ENCODE measurements around the gene LYZL1.
"Not testable (repeated sequence)": the region's sequence is repeated elsewhere in the genome, so short reads cannot be mapped to it uniquely, and the experiment has no call there.

The LYZL1 gene

DNA sequence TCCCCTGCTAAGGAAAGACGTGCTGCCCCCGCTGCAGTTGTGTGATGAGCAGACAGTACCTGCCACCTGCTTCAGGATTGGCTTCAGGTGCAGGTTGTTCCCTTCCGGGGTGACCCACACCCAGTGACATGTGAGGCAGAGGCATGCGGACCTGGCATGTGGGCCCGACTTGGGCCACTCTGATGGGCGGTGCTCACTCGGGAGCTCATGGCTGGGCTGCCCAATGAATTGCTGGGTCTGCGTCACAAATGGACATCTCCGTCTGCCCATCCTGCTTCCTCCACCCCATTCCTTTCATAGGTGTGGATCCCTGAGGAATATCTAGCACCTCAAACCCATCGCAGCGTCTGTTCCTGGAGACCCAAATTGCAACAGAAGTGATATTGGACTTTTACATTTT is 19.3 kb downstream of the LYZL1 start:
- DNase-seq (ENCODE audit: low spot score): not testable (repeated sequence)

DNA sequence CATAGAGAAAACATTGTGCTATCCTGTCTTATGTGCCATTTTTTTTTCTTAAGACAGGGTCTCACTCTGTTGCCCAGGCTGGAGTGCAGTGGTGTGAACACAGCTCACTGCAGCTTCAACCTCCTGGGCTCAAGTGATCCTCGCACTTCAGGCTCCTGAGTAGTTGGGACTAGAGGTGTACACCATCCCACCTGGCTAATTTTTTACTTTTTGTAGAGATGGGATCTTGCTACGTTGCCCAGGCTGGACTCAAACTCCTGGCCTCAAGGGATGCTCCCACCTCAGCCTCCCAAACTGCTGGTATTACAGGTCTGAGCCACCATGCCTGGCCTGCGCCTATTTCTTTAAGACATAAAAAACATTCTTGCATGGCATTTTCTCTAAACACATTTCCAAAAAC is 20.6 kb downstream of the LYZL1 start:
- DNase-seq (ENCODE audit: low spot score): no peak

DNA sequence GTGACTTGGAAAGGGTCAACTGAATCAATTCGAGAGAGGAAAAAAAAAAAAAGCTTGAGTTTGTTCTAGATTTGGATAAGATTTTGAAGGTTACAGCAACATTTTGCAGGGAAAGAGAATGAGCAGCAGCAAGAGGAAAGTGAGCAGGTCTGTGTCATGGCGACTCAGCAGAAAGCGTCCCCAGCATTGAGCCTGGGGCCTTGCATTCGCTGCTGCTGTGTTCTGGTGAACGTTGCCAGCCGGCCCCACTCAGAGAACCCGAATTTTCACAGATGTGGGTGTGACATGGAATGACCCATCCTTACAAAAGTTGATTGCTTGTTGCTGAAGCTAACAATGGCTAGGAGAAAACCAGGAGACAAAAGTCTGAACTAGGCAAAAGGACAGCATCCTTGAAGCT is 21.6 kb downstream of the LYZL1 start:
- DNase-seq (ENCODE audit: low spot score): not testable (repeated sequence)

DNA sequence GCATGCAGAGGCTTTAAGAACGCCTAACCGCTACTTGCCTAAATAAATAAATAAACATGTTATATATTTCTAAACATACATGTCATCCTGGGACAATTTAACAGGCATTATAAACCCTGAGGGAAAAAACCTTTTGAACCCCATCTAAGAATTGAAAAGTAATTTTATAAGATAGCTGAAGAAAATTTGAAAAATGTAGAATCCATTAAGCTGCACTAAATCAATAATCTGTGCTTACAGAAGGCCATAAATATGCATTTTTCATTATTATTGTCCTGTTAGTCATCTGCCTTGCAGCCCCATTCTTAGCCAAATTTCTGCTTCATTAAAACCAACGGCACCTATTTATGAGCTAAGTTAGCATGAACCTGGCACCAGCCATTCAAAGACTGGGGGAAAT is 24.2 kb downstream of the LYZL1 start:
- no peak for DNase-seq (ENCODE audit: low spot score)

DNA sequence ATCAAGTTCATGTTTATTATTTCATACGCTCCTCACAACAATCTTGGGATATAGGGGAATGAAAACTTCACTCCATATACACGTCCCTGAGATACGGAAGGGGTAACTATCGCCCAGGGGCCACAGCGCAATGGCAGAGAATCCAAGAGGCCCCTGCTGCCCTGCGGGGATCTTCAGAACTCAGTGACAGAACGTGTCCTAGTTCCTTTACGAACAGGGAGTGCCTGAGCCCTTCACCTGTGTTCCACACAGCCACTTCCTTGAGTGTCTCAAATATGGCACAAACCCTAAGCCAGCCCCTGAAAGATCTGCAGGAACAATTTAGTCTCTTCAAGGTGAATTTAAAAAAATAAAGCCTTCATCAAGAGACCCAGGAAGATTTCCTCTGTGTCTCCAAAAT is 25.9 kb downstream of the LYZL1 start:
- no peak for DNase-seq (ENCODE audit: low spot score)

DNA sequence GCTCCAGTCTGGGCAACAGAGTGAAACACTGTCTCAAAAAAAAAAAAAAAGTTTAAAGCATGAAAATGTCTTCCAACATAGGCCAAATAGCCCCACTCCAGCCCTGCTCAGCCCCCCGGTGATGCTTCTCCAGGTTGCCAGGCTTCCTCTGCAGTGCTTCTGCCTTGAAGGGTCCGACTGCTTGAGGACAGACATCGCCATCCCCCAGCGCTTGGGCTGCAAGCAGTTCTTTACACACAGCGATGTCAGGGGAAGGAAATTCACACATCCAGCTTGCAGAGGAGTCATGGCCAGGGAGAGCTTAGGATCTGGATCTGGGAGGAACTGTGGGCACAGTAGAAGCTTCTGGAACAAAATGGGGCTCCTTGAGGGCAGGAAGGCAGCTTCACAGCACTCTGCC is 26.9 kb downstream of the LYZL1 start:
- DNase-seq (ENCODE audit: low spot score): no peak

DNA sequence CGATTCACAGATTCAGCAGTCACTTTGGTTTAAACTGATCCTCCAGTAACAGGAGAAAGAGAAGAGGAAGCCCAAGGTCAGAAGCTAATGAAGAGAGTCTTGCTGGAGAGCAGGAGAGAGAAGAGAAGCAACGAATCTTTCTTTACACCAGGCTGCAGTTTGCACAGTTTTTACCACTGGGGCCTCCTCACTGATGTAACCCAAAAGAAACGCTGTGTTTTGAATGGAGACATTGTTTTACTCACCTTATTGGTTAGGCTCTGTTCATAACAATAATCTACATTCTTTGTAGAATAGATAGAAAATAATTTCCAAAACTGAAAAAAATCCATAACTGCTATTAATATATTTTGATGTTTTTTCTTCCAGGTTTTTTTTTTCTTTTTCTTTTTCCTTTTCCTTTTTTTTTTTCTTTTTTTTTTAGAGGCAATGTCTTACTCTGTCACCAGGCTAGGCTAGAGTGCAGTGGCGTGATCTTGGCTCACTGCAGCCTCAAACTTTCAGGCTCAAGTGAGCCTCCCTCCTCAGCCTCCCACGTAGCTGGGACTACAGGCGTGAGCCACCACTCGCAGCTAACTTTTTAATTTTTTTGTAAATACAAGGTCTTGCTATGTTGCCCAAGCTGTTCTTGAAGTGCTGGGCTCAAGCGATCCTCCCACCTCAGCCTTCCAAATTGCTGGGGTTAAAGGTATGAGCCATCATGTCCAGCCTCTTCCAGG is 27.6 kb downstream of the LYZL1 start:
- no peak for DNase-seq (ENCODE audit: low spot score)

DNA sequence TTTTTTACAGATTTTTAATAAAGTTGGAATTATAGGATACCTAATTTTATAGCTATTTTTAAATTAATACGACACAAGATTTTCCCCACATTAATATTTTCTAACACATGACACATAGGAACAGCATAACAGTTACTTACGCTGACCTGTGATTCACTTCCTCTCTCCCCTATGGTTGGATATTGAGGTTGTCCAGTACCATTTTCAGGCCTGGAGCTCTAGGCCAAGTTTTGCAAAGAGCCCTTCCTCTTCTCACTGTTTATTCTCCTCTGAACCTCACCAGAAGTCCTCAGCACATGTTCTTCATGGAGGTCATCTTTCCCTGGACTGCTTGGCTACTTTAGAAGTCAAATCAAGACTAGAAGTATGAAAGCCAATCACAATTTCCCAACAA is 28.2 kb downstream of the LYZL1 start:
- DNase-seq (ENCODE audit: low spot score): no peak

DNA sequence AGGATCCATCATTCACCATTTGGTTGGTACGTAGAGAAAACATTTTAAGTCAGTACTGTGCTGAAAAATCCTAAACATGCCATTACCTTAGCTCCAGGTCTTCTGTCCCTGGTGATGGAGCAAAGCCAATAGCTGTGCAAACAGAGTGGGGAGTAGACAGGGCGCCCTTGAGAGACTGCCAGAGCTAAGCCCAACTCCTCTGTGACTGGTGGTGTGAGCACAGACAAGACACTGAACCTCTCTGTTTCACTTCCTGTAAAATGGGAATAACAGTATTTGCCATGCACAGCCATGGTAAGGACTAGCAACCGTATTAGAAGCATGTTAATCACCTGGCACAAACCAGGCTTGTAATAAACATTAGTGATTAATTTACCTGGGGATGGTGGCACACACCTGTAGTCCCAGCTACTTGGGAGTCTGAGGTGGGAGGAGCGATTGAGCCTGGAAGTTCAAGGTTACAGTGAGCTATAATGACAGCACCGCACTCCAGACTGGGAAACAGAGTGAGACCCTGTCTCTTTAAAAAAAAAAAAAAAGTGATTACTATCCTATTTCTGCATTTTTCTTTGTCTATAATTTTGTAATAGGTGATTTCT is 28.7 kb downstream of the LYZL1 start:
- no peak for DNase-seq (ENCODE audit: low spot score)

DNA sequence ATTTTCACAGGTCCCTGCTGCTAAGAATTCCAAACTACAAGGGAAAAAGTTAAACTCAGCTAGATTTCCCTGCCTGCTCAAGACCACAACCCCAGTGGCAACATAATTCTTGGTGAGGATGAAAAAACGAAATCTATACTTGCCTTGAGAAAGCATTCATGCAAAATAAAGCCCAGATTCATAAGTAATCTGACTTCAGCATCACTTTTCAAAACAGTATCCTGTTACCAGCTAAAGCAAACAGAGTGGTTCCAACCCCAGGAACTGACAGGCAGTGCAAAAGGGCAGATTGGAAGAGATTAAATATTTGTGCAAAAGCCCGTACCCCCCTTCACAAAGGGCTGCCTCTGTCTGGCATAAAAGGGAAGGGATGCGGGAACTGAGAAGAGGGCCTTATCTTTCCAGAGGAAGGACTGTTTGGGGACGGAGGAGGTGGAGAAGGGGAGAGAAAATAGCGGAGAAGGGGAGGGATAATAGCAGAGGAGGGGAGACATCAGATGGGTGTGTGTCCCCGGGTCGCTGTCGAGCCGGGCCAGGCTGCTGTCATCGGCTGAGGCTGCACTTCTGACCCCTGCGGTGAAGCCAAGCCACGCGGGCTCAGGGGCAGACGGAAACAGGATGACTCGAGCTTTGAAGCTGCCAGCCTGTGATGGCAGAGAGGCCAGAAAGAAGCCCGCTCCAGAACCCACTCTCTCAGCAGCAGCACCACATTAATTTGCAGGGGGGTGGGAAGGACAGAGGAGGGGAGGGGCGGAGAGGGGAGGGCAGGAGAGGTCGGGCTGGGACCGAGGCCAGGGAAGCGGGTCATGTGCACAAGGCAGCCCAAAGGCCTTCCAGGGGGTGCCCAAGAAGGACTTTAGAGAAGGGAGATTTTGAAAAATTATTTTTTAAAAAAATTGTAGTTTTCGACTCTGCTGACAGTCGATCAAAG is 29.5 kb downstream of the LYZL1 start:
- DNase-seq (ENCODE audit: low spot score): peak; percentile 78

DNA sequence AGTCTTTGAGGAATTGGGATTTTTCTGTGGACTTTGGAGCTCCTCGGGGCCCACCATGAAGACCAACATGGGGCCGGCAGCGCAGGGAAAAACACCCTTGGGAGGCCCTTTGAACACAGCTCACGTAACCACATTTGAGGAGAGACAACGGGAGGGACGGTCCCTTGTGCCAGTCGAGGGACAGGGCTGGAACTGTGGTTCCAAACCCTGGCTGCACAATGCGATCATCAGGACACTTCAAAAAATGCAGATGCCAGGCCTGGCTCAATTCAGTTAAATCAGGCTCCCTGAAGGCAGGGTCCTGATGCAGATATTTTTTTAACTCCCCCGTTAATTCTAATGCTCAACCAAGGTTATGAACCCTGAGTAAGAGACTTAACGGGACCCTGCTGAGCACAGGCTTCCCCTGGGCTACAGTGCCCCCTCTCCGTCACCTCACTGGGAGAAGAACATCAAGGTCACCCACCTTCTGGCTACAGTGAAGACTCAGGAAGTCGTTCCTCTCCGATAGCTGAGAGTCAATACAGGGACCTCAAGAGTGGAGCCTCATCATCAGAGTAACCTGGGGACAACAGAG is 30.4 kb downstream of the LYZL1 start:
- DNase-seq (ENCODE audit: low spot score): no peak

DNA sequence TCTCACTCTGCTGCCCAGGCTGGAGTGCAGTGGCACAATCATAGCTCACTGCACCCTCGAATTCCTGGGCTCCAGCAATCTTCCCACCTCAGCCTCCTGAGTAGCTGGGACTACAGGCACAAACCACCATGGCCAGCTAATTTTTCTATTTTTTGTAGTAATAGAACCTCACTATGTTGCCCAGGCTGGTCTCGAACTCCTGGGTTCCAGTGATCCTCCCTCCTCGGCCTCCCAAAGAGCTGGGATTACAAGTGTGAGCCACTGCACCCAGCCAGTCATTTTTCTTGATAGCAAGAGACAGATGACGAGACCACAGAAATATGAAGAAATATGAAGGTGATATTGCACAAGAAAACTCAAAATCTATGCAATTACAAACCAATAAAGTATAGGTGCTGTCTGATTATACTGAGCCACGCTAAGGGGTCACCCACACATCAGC is 31.8 kb downstream of the LYZL1 start:
- not testable (repeated sequence) for DNase-seq (ENCODE audit: low spot score)

DNA sequence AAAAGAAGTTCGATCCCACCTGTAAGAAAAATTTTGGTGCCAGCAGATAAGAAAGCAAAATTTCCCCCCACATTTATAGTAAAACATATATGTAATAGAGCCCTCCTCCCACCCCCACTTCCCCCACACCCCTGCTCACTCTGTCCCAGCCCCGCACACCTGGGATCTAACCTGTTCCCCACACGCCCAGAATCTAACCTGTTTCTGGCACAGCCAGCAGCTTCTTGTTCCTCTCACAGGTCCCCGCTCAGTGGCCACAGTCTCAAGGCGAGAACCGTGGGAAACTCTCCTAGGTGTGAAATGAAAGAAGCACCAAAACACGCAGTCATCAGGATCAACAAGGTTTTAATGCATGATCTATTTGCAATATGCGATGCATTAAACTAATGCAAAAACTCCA is 32.8 kb downstream of the LYZL1 start:
- no peak for DNase-seq (ENCODE audit: low spot score)

DNA sequence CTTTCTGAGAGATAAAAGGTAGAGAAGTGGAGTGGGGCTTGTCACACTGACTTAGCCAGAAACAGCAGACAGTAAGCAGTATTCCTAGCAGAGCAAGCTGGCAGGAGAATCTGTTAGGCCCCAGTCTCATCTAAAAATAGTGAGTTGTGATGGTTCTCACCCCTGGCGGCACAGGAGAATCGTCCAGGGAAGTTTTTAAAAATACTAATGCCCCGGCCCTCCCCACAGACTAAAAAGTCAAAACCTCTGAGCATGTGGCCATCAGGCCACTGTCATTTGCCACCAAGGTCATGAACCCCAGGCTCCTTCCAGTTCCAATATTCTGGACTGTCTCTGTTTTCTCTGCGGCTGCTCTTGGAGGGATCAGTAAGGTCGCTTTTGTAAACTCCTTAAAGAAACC is 34.0 kb downstream of the LYZL1 start:
- DNase-seq (ENCODE audit: low spot score): no peak

DNA sequence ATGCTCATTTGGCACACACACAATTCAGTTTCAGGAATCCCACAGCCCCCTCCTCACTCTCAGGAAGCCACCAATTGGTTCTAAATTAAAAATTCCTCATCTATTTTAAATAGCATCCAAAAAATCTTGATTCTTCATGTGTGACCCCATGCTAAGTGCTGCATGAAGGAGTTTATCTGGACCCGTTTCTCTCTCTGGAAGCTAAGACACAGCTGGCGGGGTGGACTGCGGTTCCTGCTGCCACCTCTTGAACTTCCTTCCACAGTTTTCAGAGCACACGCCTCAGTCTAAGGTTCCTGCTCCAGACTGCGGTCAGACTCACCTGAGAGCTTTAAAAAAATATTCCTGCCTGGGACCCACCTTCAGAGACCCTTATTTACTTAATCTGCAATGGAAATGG is 34.5 kb downstream of the LYZL1 start:
- DNase-seq (ENCODE audit: low spot score): no peak

DNA sequence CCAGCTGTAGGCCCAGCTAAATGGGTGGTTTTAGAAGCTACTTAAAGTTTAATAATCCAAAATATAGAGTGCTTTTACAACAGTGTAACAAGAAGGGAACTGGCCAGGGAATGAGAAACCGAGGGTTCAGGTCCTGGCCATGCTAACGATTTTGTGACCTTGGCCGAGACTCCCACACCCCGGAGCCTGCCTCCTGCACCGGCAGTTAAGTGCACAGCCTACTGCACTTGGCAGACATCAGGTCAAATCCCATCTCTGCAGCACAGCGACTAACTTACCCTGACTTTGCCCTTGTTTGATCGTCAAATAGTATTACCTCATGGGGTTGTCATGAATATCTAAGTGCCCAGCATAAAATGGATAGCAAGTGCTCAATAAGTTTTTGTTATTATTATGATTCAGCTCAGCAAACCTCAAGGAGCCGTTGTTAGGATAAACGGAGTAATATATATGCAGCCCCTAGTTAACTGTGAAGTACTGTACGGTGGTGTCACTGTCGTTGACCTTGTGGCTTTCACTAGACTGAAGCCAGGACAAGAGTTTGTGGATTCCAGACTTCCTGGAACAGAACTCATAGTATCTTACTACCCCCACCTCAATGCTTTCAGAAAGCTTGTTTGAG is 35.5 kb downstream of the LYZL1 start:
- DNase-seq (ENCODE audit: low spot score): no peak

DNA sequence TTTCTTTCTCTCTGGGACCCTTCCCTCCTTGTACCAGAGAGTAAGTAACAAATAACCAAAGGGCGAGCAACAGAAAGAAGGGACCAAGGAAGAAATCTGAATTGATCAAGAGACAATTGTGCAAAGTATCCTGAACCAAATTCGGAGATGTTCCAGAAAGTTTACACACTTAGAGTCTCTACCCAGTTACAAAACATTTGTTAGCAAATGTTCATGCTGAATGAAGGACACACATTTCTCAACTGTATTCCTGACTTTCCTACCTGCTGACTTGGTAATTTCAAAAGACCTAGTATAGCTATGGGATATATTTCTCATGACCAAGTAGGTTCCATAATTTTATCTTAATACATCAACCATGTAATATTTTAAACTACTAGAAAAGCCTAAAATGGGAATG is 37.4 kb downstream of the LYZL1 start:
- DNase-seq (ENCODE audit: low spot score): no peak

DNA sequence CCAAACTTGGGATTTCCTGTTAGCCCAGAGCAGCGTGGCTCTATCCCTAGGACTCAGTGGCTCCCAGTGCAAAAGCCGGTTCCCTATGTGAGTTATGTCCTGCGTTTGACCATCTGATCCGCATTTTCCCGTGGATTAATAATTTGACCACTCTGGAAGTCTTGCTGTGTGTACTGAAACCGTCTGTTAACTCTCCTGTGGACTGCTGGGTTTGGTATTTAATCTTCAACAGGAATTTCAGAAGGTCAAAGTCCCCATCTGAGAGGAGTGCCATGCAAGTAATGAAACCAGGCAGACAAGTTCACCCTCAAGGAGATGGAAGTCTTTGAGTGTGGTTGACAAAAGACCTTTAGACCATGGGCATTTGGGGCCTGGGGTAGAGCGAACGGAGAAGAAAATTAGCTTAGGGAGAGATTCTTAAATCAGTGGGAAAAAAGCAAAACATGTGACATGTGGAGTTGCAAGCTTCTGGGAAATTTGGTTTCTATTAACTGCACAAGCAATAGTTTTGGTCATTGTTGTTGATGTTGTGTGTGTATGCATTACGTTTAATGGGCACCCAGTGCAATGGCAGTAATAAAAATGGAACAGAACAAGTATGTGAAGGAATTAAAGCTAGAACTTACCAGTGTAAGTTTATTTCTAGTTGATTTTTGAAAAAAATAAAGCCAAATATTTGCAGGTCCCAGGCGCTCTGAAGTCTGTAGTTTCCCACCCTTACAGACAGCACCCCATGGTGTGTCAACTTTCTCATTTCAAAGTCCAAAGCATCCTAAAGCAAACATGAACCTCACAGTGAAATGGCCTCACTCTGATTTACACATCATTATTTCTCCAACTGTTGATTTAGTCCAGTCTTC is 38.2 kb downstream of the LYZL1 start:
- DNase-seq (ENCODE audit: low spot score): no peak

DNA sequence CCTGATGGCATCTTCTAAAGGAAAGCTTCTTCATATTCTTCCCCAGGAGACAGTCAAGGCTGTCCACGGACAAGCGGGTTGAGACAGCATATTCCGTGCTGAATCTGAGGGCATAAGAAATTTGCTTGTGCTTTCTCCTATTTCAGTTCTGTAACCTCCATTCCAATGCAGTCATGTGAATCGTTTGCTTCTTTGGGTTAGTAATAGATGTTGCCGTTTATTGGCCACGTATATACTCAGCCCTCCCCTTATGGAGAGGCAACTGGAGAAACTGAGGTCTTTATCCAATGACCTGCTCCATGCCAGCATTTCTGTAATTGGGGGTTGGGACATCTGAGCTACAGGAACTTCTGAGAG is 38.9 kb downstream of the LYZL1 start:
- DNase-seq (ENCODE audit: low spot score): no peak

DNA sequence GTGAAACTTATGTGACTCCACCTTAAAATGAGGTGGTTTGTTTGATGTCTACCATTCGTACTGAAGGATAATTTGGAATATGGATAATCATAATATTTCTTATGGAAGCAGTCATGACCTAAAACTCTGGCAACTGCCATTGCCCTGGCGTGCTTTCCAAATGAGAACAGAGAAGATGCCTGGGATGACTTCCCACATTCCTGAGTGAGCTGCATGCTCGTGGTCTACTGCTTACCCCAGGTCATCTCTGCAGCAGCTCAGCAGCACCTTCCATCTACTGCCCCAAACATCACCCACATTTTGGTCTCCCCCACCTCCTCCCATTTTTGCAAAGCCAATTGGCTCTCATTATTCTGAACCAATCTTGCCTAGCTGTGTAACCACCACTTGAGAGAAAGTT is 40.1 kb downstream of the LYZL1 start:
- DNase-seq (ENCODE audit: low spot score): no peak

DNA sequence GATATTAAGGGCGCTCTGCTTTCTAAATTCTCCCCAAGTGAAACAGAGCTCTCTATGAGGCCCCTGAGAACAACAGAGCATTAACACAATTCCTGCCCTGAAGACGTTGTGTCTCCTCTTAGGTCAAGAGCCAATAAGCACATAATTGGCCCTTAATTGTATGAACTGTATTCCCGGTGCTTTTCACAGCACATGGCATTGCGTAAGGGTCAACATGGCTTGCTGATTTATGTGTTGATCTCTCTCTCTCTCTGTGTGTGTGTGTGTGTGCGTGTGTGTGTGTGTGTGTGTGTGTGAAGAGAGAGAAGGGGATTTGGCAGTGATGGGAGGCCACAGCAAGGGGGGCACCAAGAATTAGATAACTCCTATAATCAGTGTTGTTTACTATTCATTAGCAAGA is 40.5 kb downstream of the LYZL1 start:
- no peak for DNase-seq (ENCODE audit: low spot score)
